CD4-positive, alpha-beta memory T cell (primary cell): ENCODE measurements around the gene SDCBP2. TPM values are rescaled to one million over a fixed set of nuclear protein-coding genes. Genes with fewer than 3 reads are reported as not detected.

Experiments used
- CTCF ChIA-PET: fragments of 350-600 bp; sonication (Branson Sonifier 250); formaldehyde crosslinking; loops from one replicate; lab custom pipeline; 2021; ENCODE audit warnings: inconsistent platforms; ENCODE audit not compliant: partially characterized antibody; lab: Charles Lee
- POLR2A ChIA-PET: fragments of 350-600 bp; sonication (Branson Sonifier 250); formaldehyde crosslinking; loops from one replicate; lab custom pipeline; 2021; ENCODE audit not compliant: partially characterized antibody; lab: Charles Lee
- DNase-seq, 5 donors: peaks; one replicate each; pipeline versions ENCODE4 v3.0.0 to v3.0.0-alpha.2; 2020 to 2022; ENCODE audit warnings: mixed read lengths in 1 of 5
- H3K27ac ChIP-seq: one replicate; pipeline ENCODE4 v1.7.0; 2013; ENCODE audit warnings: low read depth, low read length
- H3K27me3 ChIP-seq: 2 replicates; pipeline ENCODE4 v1.7.0; 2013; ENCODE audit warnings: mild to moderate bottlenecking, low read length, moderate library complexity; ENCODE audit not compliant: insufficient read depth
- H3K36me3 ChIP-seq: 2 replicates; pipeline ENCODE4 v1.7.0; 2013; ENCODE audit warnings: mild to moderate bottlenecking, low read length, moderate library complexity; ENCODE audit not compliant: insufficient read depth
- H3K4me1 ChIP-seq: 2 replicates; pipeline ENCODE4 v1.7.0; 2013; ENCODE audit warnings: mild to moderate bottlenecking, low read length, moderate library complexity; ENCODE audit not compliant: insufficient read depth
- H3K4me3 ChIP-seq, 2 donors: one replicate each; pipeline ENCODE4 v1.7.0; 2013; ENCODE audit warnings: low read length in 2 of 2, mild to moderate bottlenecking in 1 of 2
- H3K9me3 ChIP-seq, 2 donors: one replicate each; pipeline ENCODE4 v1.7.0; 2013; ENCODE audit warnings: low read length in 2 of 2, control low read depth in 1 of 2; ENCODE audit not compliant: control insufficient read depth in 1 of 2
- H3K27ac Mint-ChIP-seq, 7 donors: one replicate each; pipeline ENCODE4 v1.8.0; 2020 to 2021; ENCODE audit warnings: mixed read lengths in 7 of 7, mild to moderate bottlenecking in 6 of 7, inconsistent platforms in 3 of 7, moderate library complexity in 3 of 7
- H3K27me3 Mint-ChIP-seq, 2 donors: one replicate each; pipeline ENCODE4 v1.8.0; 2020 to 2021; ENCODE audit warnings: mixed read lengths in 2 of 2
- H3K36me3 Mint-ChIP-seq, 2 donors: one replicate each; pipeline ENCODE4 v1.8.0; 2020 to 2021; ENCODE audit warnings: mixed read lengths in 2 of 2, inconsistent platforms in 1 of 2, mild to moderate bottlenecking in 1 of 2
- H3K4me1 Mint-ChIP-seq, 4 donors: one replicate each; pipeline ENCODE4 v1.8.0; 2020 to 2021; ENCODE audit warnings: mixed read lengths in 4 of 4, mild to moderate bottlenecking in 1 of 4
- H3K4me3 Mint-ChIP-seq, 8 donors: one replicate each; pipeline ENCODE4 v1.8.0; 2020 to 2021; ENCODE audit warnings: mixed read lengths in 8 of 8, mild to moderate bottlenecking in 7 of 8, moderate library complexity in 6 of 8, inconsistent platforms in 3 of 8
- H3K9me3 Mint-ChIP-seq, 8 donors: one replicate each; pipeline ENCODE4 v1.8.0; 2020 to 2021; ENCODE audit warnings: mixed read lengths in 8 of 8, mild to moderate bottlenecking in 5 of 8, inconsistent platforms in 3 of 8, moderate library complexity in 1 of 8
- intact Hi-C: fragments of 100-400 bp; cut with micrococcal nuclease; formaldehyde crosslinking; loops from one replicate; pipeline ENCODE4 v1.15.1; 2023
- polyA plus RNA-seq, 2 donors: library from polyadenylated mRNA; unstranded; fragments of 300-500 nt; fragmentation: Illumina TruSeq; gene quantifications; one replicate each; pipeline ENCODE4 v1.2.3, GENCODE V29; 2021
- total RNA-seq, 2 experiments: library from RNA; stranded (reverse); gene quantifications; one replicate each; pipeline ENCODE4 v1.2.3, GENCODE V29; 2021

Gene SDCBP2
- total and polyA plus RNA-seq, 4 experiments from 2014 or later, result 0.61 to 2.2 (median 1.2) TPM

DNA sequence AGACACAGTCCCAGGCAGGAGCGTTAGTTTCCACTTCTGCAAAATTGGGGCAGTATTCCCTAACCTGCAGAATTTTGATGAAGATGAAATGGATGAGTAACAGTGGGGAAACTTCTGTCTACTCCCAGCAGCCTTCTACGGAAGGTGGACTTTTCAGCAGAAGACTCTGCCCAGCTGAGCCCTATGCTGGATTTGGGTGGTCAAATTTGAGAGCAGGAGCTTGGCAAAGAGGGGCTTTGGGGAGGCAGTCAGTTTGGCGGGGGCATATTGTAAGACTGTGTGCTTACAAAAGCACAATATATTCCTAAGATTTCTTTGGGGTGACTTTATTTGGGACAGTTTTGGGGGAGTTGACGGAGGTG lies 5.4 kb upstream of the SDCBP2 start:
- Histone ChIP-seq H3K4me1 (peaks cover 8% of the 10 kb centered on the region), H3K36me3 (no peaks in the 10 kb centered on the region), H3K9me3 (no peaks in the 10 kb centered on the region), H3K4me3 (no peak overlapping the region), H3K27me3 (no peaks in the 10 kb centered on the region), H3K27ac (no peak overlapping the region)
- Mint-ChIP-seq H3K4me1 (peaks cover 24 to 51% (median 36%) of the 10 kb centered on the region in 4 donors), H3K36me3 (peaks cover 8 to 26% of the 10 kb centered on the region in 2 donors), H3K4me3 (no peak overlapping the region), H3K27me3 (no peaks in the 10 kb centered on the region), H3K9me3 (no peaks in the 10 kb centered on the region), H3K27ac (peak overlapping the region in 2 of 7 donors; percentile 21 to 76)
- no peak for DNase-seq
- POLR2A ChIA-PET, result no interaction called here
- CTCF ChIA-PET, result interaction anchor here (1.1 kb wide), 1 partner anchor 21 kb away, joined by 3 read pairs; no protein-coding TSS in a partner anchor
- intact Hi-C loops, result no loop called here

DNA sequence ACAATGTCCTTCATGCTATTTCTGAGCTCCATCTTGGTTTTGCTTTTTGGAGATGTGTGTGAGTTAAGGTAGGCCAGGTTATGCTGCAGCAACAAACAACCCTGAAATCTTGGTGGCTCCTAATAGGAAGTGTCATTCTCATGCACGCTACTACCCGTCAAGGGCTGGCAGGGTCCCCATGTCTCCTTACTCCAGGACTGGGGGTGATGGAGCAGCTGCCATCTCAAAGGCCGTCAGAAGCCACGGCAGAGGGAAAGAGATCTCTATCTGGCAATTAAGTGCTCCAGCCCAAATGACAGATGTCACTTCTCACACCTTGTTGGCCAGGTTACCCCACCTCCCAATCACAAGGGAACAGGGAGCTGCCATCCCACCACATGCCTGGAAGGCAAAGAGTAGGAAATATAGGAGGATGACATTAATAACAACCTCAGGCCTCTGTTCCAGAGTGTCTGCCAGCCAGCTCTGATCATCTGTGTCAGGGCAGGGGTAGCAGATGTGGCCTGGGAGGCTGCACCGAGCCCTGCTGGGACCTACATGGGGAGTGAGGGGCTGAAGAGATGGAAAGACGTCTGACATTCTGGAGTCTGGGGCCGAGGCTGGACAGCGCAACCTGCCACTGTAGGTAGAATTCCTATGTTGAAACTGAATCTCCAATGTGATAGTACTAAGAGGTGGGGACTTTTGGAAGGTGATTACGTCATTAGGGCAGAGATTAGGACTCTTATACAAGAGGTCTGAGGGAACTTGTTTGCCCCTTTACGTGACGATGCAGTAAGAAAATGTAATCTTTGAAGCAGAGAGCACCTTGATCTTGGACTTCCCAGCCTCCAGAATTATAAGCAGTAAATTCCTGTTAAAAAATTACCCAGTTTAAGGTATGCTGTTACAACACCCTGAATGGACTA lies 4.8 kb upstream of the SDCBP2 start:
- H3K27ac Mint-ChIP-seq, result peak overlapping the region in 4 of 7 donors; percentile 52 to 75 (median 66)
- ChIA-PET CTCF (interaction anchor here (0.6 to 1.5 kb wide), 4 partner anchors 19 to 107 kb away, joined by 3 read pairs; no protein-coding TSS in a partner anchor), POLR2A (no interaction called here)
- Histone ChIP-seq H3K27me3 (no peaks in the 10 kb centered on the region), H3K4me3 (no peak overlapping the region), H3K27ac (no peak overlapping the region), H3K36me3 (no peaks in the 10 kb centered on the region), H3K9me3 (no peaks in the 10 kb centered on the region), H3K4me1 (peaks cover 12% of the 10 kb centered on the region)
- H3K36me3 Mint-ChIP-seq, result peaks cover 8 to 26% of the 10 kb centered on the region in 2 donors
- no peak overlapping the region for H3K4me3 Mint-ChIP-seq
- intact Hi-C loops, result no loop called here
- no peak for DNase-seq
- H3K9me3 Mint-ChIP-seq, result no peaks in the 10 kb centered on the region
- peaks cover 25 to 54% (median 38%) of the 10 kb centered on the region in 4 donors for H3K4me1 Mint-ChIP-seq
- no peaks in the 10 kb centered on the region for H3K27me3 Mint-ChIP-seq

DNA sequence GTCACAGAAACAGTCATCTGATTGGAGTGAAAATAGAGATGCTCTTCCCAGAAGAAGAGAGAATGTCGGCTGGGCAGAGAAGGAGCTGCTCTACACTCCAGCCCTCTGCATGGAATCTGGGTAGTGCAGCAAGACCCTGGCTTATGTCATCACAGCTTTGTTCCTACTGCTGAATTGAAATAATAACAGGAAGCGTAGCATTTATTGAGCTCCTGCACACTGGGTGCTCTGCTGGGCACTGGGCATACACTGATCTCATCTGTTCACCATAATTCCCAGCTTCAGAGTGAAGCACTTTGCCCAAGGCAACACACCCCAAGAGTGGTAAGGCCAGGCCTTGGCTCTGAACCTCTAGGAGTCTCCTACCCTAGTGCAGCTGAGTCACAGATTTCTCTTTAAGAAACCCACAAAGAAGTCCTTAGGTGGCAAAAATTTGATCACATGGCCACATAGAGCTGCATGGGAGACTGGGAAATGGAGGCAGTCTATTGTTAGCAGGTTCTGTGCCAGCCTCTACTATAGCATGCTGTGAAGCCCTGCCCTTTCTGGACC lies 3.9 kb upstream of the SDCBP2 start:
- Histone ChIP-seq H3K27ac (no peak overlapping the region), H3K4me3 (no peak overlapping the region), H3K4me1 (peaks cover 14% of the 10 kb centered on the region), H3K27me3 (no peaks in the 10 kb centered on the region), H3K9me3 (no peaks in the 10 kb centered on the region), H3K36me3 (no peaks in the 10 kb centered on the region)
- CTCF ChIA-PET, result interaction anchor here (0.7 to 1.5 kb wide), 4 partner anchors 18 to 108 kb away, joined by 3 read pairs; no protein-coding TSS in a partner anchor
- no peak overlapping the region for H3K4me3 Mint-ChIP-seq
- intact Hi-C loops, result no loop called here
- no peaks in the 10 kb centered on the region for H3K9me3 Mint-ChIP-seq
- H3K27me3 Mint-ChIP-seq, result no peaks in the 10 kb centered on the region
- DNase-seq, result no peak
- H3K4me1 Mint-ChIP-seq, result peaks cover 28 to 54% (median 41%) of the 10 kb centered on the region in 4 donors
- peak overlapping the region in 1 of 7 donors; percentile 29 for H3K27ac Mint-ChIP-seq
- POLR2A ChIA-PET, result interaction anchor here (0.8 kb wide), 1 partner anchor 135 kb away, joined by 3 read pairs; no protein-coding TSS in a partner anchor
- H3K36me3 Mint-ChIP-seq, result peaks cover 8 to 29% of the 10 kb centered on the region in 2 donors

DNA sequence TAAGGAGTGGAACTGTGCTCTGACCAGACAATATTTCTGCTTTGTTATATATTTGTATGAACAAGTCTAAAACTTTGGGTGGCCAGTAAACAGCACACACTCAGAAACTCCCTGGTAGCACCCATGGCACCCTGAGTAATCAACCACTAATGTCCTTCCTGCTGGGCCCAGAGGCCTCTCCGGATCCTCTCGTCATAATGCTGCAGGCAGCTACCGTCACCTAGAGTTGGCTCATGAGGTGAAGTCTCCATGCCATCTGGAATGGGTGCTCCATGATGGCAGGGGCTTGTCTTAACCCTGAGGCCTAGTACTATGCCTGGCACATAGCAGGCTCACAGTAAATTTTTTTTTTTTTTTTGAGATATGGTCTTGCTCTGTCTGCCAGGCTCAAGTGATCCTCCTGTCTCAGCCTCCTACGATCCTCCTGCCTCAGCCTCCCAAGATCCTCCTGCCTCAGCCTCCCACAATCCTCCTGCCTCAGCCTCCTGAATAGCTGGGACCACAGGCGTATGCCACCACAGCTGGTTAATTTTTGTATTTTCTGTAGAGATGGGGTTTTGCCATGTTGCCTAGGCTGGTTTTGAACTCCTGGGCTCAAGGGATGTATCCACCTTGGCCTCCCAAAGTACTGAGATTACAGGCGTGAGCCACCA lies 3.0 kb upstream of the SDCBP2 start:
- Mint-ChIP-seq H3K9me3 (no peaks in the 10 kb centered on the region), H3K4me1 (peaks cover 33 to 54% (median 44%) of the 10 kb centered on the region in 4 donors), H3K27me3 (no peaks in the 10 kb centered on the region), H3K4me3 (no peak overlapping the region), H3K27ac (peak overlapping the region in 6 of 7 donors; percentile 31 to 95 (median 52)), H3K36me3 (peaks cover 8 to 30% of the 10 kb centered on the region in 2 donors)
- H3K4me3 ChIP-seq, result no peak overlapping the region
- H3K9me3 ChIP-seq, result no peaks in the 10 kb centered on the region
- H3K36me3 ChIP-seq, result no peaks in the 10 kb centered on the region
- DNase-seq, result no peak
- H3K4me1 ChIP-seq, result peaks cover 23% of the 10 kb centered on the region
- POLR2A ChIA-PET, result interaction anchor here (0.7 to 0.8 kb wide), 2 partner anchors 32 to 135 kb away, joined by 3 read pairs; no protein-coding TSS in a partner anchor
- CTCF ChIA-PET, result interaction anchor here (0.7 kb wide), 1 partner anchor 25 kb away, joined by 3 read pairs; no protein-coding TSS in a partner anchor
- H3K27me3 ChIP-seq, result no peaks in the 10 kb centered on the region
- intact Hi-C loops, result no loop called here
- no peak overlapping the region for H3K27ac ChIP-seq

DNA sequence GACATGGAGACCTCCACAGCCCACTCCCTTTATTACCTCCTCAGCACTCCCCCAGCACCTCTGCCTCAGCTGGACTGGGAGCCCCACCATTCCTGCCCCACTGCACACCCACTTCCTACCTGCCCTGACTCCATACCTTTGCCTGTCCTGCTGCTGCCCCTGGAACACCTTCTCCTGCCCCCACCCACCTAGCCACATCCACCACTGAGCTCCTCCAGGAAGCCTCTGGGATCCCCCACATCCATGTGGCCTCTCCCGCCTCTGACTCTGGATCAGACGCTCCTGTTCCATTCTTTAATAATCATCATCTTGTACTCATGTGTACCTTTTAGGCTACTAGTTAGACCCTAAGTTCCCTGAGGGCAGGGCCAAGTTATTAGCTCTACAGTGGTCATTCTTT lies 2.2 kb upstream of the SDCBP2 start:
- no peak overlapping the region for H3K4me3 ChIP-seq
- CTCF ChIA-PET, result no interaction called here
- no peaks in the 10 kb centered on the region for H3K9me3 Mint-ChIP-seq
- DNase-seq, result no peak
- no peak overlapping the region for H3K27ac ChIP-seq
- H3K9me3 ChIP-seq, result no peaks in the 10 kb centered on the region
- POLR2A ChIA-PET, result no interaction called here
- H3K4me1 ChIP-seq, result peaks cover 31% of the 10 kb centered on the region
- no peaks in the 10 kb centered on the region for H3K36me3 ChIP-seq
- peaks cover 8 to 30% of the 10 kb centered on the region in 2 donors for H3K36me3 Mint-ChIP-seq
- intact Hi-C loops, result no loop called here
- peaks cover 31 to 49% (median 37%) of the 10 kb centered on the region in 4 donors for H3K4me1 Mint-ChIP-seq
- H3K27me3 Mint-ChIP-seq, result no peaks in the 10 kb centered on the region
- H3K27ac Mint-ChIP-seq, result peak overlapping the region in 6 of 7 donors; percentile 48 to 97 (median 87)
- no peaks in the 10 kb centered on the region for H3K27me3 ChIP-seq
- H3K4me3 Mint-ChIP-seq, result no peak overlapping the region

DNA sequence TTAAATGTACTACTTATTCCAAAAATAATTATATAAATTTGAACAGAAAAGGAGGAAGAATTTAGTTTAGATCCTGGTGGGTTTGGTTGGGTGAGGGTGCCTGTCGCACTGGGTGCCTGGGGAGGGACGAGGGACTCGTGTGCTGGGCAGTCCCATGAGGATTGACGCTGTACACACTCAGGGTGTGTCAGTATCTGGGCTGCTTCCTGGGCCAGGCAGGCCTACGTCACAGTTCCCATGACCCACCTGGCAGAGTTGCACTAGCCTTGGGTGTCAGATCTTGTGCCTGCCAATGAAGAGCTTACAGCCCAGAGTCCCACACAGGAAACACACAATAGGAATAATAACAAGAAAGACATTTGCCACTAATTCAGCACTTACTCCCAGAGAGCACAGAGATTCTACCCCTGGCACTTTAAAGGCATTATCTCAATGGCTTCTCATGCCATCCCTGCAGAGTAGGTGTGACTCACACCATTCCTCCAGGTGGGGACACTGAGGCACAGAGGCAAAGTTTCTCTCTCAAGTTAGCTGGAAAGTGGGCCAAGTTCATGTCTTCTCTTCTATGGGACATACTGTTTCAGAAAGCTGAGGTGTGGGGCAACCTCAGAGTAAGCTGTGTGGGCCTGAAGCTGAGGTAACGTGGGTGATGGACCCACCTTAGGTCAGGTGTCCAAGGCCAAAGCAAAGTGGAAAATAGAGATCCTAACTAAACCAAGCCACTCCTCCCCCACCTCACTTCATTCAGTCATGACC lies 1.3 kb upstream of the SDCBP2 start:
- H3K27ac ChIP-seq, result no peak overlapping the region
- peak overlapping the region in 3 of 8 donors; percentile 48 to 73 (median 58) for H3K4me3 Mint-ChIP-seq
- peaks cover 30 to 49% (median 33%) of the 10 kb centered on the region in 4 donors for H3K4me1 Mint-ChIP-seq
- H3K9me3 ChIP-seq, result no peaks in the 10 kb centered on the region
- peaks cover 8 to 30% of the 10 kb centered on the region in 2 donors for H3K36me3 Mint-ChIP-seq
- H3K36me3 ChIP-seq, result no peaks in the 10 kb centered on the region
- no peaks in the 10 kb centered on the region for H3K27me3 Mint-ChIP-seq
- peaks cover 36% of the 10 kb centered on the region for H3K4me1 ChIP-seq
- H3K9me3 Mint-ChIP-seq, result no peaks in the 10 kb centered on the region
- POLR2A ChIA-PET, result interaction anchor here (0.7 kb wide), 1 partner anchor 15 kb away, joined by 3 read pairs; no protein-coding TSS in a partner anchor
- no peak overlapping the region for H3K4me3 ChIP-seq
- CTCF ChIA-PET, result interaction anchor here (1.2 to 1.3 kb wide), 2 partner anchors 108 to 174 kb away, joined by 3 to 4 read pairs; no protein-coding TSS in a partner anchor
- intact Hi-C loops, result no loop called here
- DNase-seq, result peak; percentile 16 to 77 (median 42)
- H3K27me3 ChIP-seq, result no peaks in the 10 kb centered on the region
- peak overlapping the region in 6 of 7 donors; percentile 89 to 97 (median 96) for H3K27ac Mint-ChIP-seq
